GM19035 (cell line): ENCODE results near the gene RAB3B.
"Not testable (repeated sequence)": the region's sequence is repeated elsewhere in the genome, so short reads cannot be mapped to it uniquely, and the experiment has no call there.

Experiments
- ATAC-seq: cut with Tn5 transposase; IDR thresholded peaks from one replicate; pipeline ENCODE4 v1.9.1; 2021; ENCODE audit not compliant: unreplicated experiment

The RAB3B gene

GRCh38 chr1:51990478-51990965, at the start of gene RAB3B:
Gene RAB3B (minus strand): TSS chr1:51990700. CDS start chr1:51977117, 13,583 bp downstream.
- peak; percentile 79 for ATAC-seq

GRCh38 chr1:52037909-52038308, 47.4 kb upstream of the RAB3B start:
- no peak for ATAC-seq

- no peak for ATAC-seq
Observed at GRCh38 chr1:52037402-52037814, 46.9 kb upstream of the RAB3B start.

DNA sequence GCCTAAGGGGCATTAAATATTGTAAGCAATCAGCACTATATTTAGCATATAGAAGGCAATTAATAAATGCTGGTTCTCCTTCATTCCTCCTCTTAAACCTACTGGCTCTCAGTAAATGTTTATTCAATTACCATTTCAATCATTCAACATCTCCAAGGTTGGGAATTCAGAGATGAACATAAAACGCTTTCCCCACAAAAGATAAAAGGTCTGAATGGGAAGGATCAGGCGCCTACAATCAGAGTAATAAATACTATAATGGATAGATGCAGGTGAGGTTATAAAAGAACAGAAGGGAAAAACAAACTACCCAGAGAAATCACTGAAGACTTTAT, 43.5 kb upstream of the RAB3B start:
- no peak for ATAC-seq

DNA sequence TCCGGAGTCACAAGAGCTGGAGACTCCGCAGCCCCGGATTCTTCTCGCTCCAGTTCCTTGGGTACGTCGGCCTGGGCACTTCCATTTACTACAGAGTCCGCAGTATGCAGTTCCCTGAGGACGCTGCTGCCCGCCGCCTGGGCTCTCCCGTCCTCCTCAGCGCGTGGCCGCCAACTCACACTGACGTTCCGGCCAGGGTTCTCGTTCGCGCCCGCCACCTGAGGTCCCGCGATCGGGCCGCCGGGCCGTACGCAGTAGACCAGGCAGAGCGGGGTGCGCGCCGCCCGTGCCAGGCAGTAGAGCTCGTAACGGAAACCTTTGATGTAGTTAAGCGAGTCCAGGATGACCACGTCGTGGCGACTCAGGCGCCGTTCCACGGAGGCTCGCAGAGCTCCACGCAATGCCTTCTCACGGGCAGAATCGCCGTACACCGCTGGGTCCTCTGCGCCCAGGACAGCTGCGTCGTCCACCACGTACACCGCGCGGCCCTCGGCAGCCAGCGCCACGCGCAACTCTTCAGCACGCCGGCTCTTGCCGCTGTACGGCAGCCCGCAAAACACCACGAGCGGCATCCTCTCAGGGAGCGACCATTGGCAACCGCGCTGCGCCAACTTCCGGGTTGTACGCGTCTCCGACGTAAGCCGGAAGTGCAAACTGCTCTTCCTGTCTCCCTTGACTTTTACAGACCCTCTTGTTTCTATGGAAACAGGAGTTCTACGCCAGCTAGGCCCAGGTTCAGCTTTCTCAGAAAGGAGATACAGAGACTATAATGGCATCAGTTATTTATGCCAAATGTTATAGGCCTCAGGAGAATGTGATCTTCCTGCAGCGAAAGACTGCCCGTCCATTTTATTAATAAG, 42.9 kb upstream of the RAB3B start, which contains the start of gene KTI12:
Gene KTI12, minus strand, starts transcription at position 621 of the 860 bp plus-strand sequence. Its CDS starts 49 bp downstream, at position 572.
- ATAC-seq: peak; percentile 78

GRCh38 chr1:52032785-52033131, 42.3 kb upstream of the RAB3B start:
- peak; percentile 45 for ATAC-seq

GRCh38 chr1:52032124-52032784, 41.8 kb upstream of the RAB3B start:
- ATAC-seq: peak; percentile 31

GRCh38 chr1:52028839-52029238, 38.3 kb upstream of the RAB3B start:
- not testable (repeated sequence) for ATAC-seq

- ATAC-seq: no peak
Observed at GRCh38 chr1:52028328-52028727, 37.8 kb upstream of the RAB3B start.

- no peak for ATAC-seq
Observed at GRCh38 chr1:52026278-52026677, 35.8 kb upstream of the RAB3B start.

- ATAC-seq: no peak
Observed at GRCh38 chr1:52022133-52022532, 31.6 kb upstream of the RAB3B start.

DNA sequence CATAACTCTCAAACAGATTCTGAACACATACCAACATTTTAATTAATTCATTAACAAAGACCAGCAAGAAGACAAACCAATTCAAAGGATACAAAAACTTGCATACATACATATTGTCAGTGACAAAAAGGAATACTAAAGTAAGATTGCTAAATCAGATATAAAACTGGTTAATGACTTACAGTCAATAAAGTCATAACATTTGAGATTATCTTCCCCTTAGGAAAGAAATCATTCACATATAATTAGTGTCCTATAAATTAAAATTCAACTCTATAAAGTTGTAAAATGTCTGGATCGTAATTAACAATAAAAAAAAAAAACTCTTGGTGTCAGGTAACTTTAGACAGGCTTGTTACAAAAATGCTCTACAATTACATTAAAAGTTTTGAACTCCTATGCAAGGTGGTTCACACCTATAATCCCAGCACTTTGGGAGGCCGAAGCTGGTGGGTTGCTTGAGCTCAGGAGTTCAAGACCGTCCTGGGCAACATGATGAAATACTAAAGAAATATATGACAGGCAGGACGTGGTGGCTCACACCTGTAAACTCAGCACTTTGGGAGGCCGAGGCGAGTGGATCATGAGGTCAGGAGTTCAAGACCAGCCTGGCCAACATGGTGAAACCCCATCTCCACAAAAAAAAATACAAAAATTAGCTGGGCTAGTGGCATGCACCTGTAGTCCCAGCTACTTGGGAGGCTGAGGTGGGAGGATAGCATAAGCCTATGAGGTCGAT, 17.7 kb upstream of the RAB3B start:
- ATAC-seq: no peak

GRCh38 chr1:52007215-52008002, 16.9 kb upstream of the RAB3B start:
- ATAC-seq: no peak

DNA sequence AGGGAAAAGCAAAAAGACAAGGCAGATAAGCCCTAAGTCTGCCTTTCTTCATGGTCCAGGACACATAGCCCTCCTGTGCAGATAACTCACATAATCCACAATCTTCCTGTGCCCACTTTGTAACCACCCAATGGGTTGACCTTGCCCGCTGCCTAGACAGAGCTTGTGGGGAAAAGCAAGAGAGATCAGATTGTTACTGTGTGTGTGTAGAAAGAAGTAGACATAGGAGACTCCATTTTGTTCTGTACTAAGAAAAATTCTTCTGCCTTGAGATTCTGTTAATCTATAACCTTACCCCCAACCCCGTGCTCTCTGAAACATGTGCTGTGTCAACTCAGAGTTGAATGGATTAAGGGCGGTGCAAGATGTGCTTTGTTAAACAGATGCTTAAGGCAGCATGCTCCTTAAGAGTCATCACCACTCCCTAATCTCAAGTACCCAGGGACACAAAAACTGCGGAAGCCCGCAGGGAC, 15.6 kb upstream of the RAB3B start:
- not testable (repeated sequence) for ATAC-seq

- ATAC-seq: not testable (repeated sequence)
Observed at GRCh38 chr1:52005548-52005947, 15.0 kb upstream of the RAB3B start.

- ATAC-seq: no peak
Observed at GRCh38 chr1:52003877-52004276, 13.4 kb upstream of the RAB3B start.

DNA sequence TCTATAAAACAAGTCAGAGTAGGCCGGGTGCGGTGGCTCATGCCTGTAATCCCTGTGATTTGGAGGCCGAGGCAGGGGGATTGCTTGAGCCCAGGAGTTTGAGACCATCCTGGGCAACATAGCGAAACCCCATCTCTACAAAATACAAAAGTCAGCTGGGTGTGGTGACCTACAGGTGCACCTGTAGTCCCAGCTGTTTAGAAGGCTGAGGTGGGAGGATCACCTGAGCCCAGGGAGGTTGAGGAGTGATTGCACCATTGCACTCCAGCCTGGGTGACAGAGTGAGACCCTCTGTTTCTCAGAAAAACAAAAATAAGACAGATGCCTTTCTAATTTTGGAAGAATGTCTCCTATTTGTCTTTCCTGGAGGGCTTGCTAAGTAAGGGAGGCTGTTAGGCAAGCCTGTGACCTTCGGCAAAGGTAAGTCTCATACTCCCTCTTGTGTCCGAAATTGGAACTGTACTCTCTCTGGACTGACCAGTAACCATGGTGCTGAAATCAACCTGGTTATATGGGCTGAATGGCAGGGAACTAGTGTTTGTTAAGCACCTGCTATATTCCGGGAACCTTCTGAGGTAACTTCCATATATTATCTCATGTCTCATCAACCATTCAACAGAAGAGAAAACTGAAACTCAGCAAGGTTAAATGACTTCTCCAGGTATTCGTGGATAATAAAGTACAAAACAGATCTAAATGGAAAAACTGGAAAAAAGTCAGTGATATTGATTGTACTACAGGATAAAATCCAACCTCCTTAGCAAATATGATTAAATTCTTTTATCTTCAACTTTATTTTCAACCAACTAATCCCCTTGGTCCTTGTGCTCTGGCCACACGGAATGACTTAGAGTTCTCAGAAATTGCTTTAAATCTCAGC, 11.8 kb upstream of the RAB3B start:
- ATAC-seq: peak; percentile 74

DNA sequence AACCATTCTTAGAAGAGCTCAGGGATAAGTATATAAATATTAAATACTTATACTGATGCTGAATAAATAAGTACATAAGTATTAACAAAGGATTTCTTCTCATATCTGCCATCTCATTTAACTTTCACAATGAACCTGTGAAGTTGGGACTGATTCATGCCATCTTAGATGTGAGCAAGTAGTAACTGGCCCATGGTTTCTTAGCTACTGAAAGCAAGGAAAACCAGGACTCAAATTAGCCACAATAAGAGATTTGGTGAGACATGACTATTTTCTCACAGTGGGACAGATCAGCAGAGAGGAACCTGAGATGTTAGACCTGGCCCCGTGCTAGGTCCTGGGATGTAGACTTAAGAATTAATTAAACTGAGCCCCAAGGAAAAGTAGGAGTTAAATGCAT, 8.2 kb upstream of the RAB3B start:
- ATAC-seq: no peak

DNA sequence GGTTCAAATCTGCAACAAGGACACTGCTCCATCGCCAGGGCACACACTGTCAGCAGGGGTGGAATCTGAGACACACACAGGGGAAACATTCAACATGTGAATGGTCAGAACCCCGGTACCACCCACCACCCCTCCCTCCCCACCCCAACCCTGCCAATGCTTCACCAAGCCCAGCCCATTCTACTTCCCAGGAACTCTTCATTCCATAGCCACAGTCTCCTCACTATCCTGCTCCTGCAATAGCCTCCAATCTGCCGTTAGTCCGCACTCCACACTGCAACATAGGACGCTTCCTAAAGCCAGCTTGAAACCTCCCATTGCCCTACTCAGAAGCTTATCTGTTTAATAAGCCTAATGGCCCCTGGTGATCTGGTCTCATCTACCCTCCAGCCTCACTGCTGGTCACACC, 7.5 kb upstream of the RAB3B start:
- ATAC-seq: no peak
